ENCODE results near the gene HOXB2. TPM values are rescaled to one million over a fixed set of nuclear protein-coding genes. Genes with fewer than 3 reads are reported as not detected.
A peak's percentile ranks its signal among the peaks of the same experiment; 100 is the strongest.

The HOXB2 gene
- polyA plus RNA-seq, 2 of the 4 experiments (the other 2 are of a cell fraction), result 0.65 to 2.6 TPM

DNA sequence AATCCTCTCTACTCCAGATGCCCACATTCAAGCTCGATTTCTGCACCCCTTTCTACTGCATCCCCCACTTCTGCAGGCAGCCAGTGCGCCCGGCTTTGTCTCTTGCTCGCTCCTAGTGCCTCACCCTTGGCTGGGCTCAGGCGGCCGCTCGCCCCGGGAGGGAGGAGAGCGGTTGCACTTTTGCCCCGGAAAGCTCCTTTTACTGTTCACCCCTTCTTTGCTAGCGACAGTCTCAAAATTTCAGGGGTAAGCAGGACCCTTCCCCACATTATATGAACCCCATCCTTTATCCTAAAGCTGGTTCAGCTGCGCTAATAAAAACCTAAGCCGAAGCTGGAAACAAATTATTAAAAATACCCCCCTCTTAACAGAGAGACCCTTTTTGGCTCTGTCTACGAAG, 47.7 kb upstream of the HOXB2 start:
- ATAC-seq (no peak), FAIRE-seq (no peak), DNase-seq (ENCODE audit: low read depth in 1 of 2, low spot score in 1 of 2) (no peak)
- ChIA-PET CTCF (interaction anchor here (0.7 to 5.9 kb wide), 38 partner anchors 16 to 567 kb away, joined by 3 to 64 read pairs (median 4); no protein-coding TSS in a partner anchor), POLR2A (no interaction called here)
- peaks cover 8% of the 10 kb centered on the region for H3K4me1 ChIP-seq
- H3K4me2 ChIP-seq, result no peak overlapping the region
- no peak overlapping the region for H3K4me3 ChIP-seq
- no peak overlapping the region for H3K27ac ChIP-seq
- TF ChIP-seq MYC (IDR thresholded peaks at IDR 0.05; ENCODE audit: borderline replicate concordance, low read length) (no peak), RFX5 (IDR thresholded peaks at IDR 0.05) (no peak), ZNF302 (CRISPR knock-in tag; IDR thresholded peaks at IDR 0.05) (no peak), TFCP2L1 (CRISPR knock-in tag; IDR thresholded peaks at IDR 0.05) (no peak), HEYL (CRISPR knock-in tag; IDR thresholded peaks at IDR 0.05) (no peak), NPAS2 (CRISPR knock-in tag; IDR thresholded peaks at IDR 0.05; ENCODE audit: borderline replicate concordance) (no peak), JUNB (IDR thresholded peaks at IDR 0.05) (no peak)
- 90% methylated on average over 14 of the region's 14 CpGs for WGBS (ENCODE audit: missing lambda C conversion rate)
- H3K9me3 ChIP-seq, result no peaks in the 10 kb centered on the region

- ChIA-PET POLR2A (no interaction called here), CTCF (interaction anchor here (0.7 to 5.9 kb wide), 20 partner anchors 24 to 567 kb away, joined by 3 to 64 read pairs (median 7); no protein-coding TSS in a partner anchor)
- DNase-seq (ENCODE audit: low read depth in 1 of 2, low spot score in 1 of 2) (no peak), FAIRE-seq (no peak), ATAC-seq (no peak)
- H3K27ac ChIP-seq, result no peak overlapping the region
- WGBS (ENCODE audit: missing lambda C conversion rate), result 95% methylated on average over 33 of the region's 33 CpGs
- H3K4me1 ChIP-seq, result peaks cover 13% of the 10 kb centered on the region
- no peaks in the 10 kb centered on the region for H3K9me3 ChIP-seq
- no peak for TF ChIP-seq SMC3 (IDR thresholded peaks at IDR 0.05)
- no peak for TF ChIP-seq ZC3H11A (IDR thresholded peaks at IDR 0.05)
- TF ChIP-seq CBX8 (IDR thresholded peaks at IDR 0.05), result no peak
- no peak for TF ChIP-seq EHMT2 (IDR thresholded peaks at IDR 0.05; ENCODE audit: low read depth)
- no peak for TF ChIP-seq RARB (CRISPR knock-in tag; IDR thresholded peaks at IDR 0.05)
- TF ChIP-seq KDM1A (IDR thresholded peaks at IDR 0.05; ENCODE audit: low read depth), result no peak
- H3K4me2 ChIP-seq, result no peak overlapping the region
- no peak overlapping the region for H3K4me3 ChIP-seq
Measured at GRCh38 chr17:48592057-48592514, 47.2 kb upstream of the HOXB2 start.

GRCh38 chr17:48591255-48592056, 46.5 kb upstream of the HOXB2 start:
- CTCF ChIA-PET, result interaction anchor here (0.7 to 5.9 kb wide), 14 partner anchors 24 to 749 kb away, joined by 3 to 64 read pairs (median 4); no protein-coding TSS in a partner anchor
- POLR2A ChIA-PET, result no interaction called here
- H3K4me2 ChIP-seq, result no peak overlapping the region
- 96% methylated on average over 10 of the region's 10 CpGs for WGBS (ENCODE audit: missing lambda C conversion rate)
- H3K4me1 ChIP-seq, result peaks cover 16% of the 10 kb centered on the region
- H3K4me3 ChIP-seq, result no peak overlapping the region
- DNase-seq (ENCODE audit: low read depth in 1 of 2, low spot score in 1 of 2), result no peak
- no peaks in the 10 kb centered on the region for H3K9me3 ChIP-seq
- H3K27ac ChIP-seq, result no peak overlapping the region
- ATAC-seq, result no peak
- FAIRE-seq, result no peak
- TF ChIP-seq REST (IDR thresholded peaks at IDR 0.05) (no peak), ZC3H11A (IDR thresholded peaks at IDR 0.05) (no peak), KDM5A (IDR thresholded peaks at IDR 0.05) (no peak), HOXB5 (CRISPR knock-in tag; IDR thresholded peaks at IDR 0.05) (peak; percentile 43; the same call in 1 of the 2 replicates), HMGXB4 (CRISPR knock-in tag; IDR thresholded peaks at IDR 0.05; ENCODE audit: borderline replicate concordance) (no peak), CEBPB (IDR thresholded peaks at IDR 0.05) (no peak)

All from A549 (cell line).